ENCODE results near the gene CYP2S1. TPM values are rescaled to one million over a fixed set of nuclear protein-coding genes. Genes with fewer than 3 reads are reported as not detected.

The CYP2S1 gene
- total RNA-seq, 4 donors from 2014 or later = 4.2 to 30.7 (median 14.9) TPM

DNA sequence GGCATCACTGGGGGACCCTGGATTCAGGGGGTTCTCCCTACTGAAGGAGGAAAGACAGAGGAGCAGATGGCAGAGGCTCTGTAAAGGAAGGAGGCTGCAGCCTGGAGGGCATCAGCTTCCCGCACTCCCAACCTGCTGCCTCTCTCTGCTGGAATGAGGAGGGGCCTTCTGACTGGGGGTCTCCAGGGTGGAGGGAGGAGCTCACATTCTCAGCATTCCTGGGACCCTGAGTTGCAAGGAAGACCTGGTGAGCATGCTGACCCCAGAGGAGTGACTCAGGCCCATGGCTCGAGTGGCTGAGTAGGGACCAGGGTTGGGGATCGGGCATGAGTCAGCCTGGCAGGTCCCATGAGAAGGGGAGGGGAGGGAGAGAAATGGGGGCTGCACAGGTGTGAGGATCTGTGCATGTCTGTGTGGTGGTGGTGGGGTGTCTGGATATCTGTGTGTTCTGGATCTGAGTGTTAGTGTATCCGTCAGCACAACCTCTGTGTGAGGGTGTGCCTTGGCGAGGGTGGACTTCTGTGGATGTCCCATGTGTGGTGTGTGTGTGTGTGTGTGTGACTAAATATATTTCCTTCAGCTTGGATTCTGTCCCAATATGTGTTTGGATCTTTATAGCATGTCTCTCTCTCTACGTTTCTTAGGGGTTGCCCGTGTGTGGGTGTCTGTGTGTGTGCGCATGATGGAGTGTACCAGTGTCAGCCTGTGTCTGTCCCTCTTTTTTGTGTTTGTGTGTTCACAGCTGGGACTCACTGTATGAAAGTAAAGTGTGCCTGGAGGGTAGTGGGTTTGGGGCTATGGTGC, 30.6 kb downstream of the CYP2S1 start:
- intact Hi-C loops (cut with DNase I; ENCODE audit: low total_unique reads) = no loop called here
- DNase-seq = no peak

GRCh38 chr19:41224632-41225031, 31.6 kb downstream of the CYP2S1 start:
- Histone ChIP-seq H3K9me3 (no peaks in the 10 kb centered on the region), H3K4me1 (peaks cover 3 to 34% (median 22%) of the 10 kb centered on the region in 4 donors), H3K36me3 (no peaks in the 10 kb centered on the region), H3K27ac (peak overlapping the region; percentile 85 to 92 (median 88)), H3K27me3 (peaks cover 19% of the 10 kb centered on the region), H3K4me3 (no peak overlapping the region)
- intact Hi-C loops (cut with DNase I; ENCODE audit: low total_unique reads) (no loop called here), in situ Hi-C loops (cut with MboI; ENCODE audit: low pct_ligation_motif_present in 1 of 4, low pct_unique_long_range_greater_than_20kb in 1 of 4, low sequenced_read_pairs in 3 of 4) (no loop called here)
- no peak for DNase-seq
- TF ChIP-seq, protein P1, sequence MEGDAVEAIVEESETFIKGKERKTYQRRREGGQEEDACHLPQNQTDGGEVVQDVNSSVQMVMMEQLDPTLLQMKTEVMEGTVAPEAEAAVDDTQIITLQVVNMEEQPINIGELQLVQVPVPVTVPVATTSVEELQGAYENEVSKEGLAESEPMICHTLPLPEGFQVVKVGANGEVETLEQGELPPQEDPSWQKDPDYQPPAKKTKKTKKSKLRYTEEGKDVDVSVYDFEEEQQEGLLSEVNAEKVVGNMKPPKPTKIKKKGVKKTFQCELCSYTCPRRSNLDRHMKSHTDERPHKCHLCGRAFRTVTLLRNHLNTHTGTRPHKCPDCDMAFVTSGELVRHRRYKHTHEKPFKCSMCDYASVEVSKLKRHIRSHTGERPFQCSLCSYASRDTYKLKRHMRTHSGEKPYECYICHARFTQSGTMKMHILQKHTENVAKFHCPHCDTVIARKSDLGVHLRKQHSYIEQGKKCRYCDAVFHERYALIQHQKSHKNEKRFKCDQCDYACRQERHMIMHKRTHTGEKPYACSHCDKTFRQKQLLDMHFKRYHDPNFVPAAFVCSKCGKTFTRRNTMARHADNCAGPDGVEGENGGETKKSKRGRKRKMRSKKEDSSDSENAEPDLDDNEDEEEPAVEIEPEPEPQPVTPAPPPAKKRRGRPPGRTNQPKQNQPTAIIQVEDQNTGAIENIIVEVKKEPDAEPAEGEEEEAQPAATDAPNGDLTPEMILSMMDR (IDR thresholded peaks at IDR 0.05) = no peak
- no peak for TF ChIP-seq POLR2A (IDR thresholded peaks at IDR 0.05)
- TF ChIP-seq POLR2AphosphoS5 (IDR thresholded peaks at IDR 0.05) = no peak
- no peak for TF ChIP-seq EP300 (IDR thresholded peaks at IDR 0.05; ENCODE audit: low read depth)
- 80 to 93% methylated on average over 1 to 7 of the region's 7 CpGs for WGBS, 2 donors (ENCODE audit: low coverage in 1 of 2)

More for the DNA sequence above, 30.6 kb downstream of the CYP2S1 start:
- Histone ChIP-seq H3K27ac (peak overlapping the region; percentile 85 to 92 (median 88)), H3K36me3 (no peaks in the 10 kb centered on the region), H3K4me1 (peaks cover 3 to 40% (median 23%) of the 10 kb centered on the region in 4 donors), H3K27me3 (peaks cover 29% of the 10 kb centered on the region), H3K4me3 (peak overlapping the region in 1 of 4 donors; percentile 14), H3K9me3 (no peaks in the 10 kb centered on the region)
- WGBS, 2 donors (ENCODE audit: low coverage in 1 of 2) = 52 to 53% methylated on average over 4 to 8 of the region's 8 CpGs
- TF ChIP-seq POLR2AphosphoS5 (IDR thresholded peaks at IDR 0.05) = no peak
- no peak for TF ChIP-seq POLR2A (IDR thresholded peaks at IDR 0.05)
- TF ChIP-seq EP300 (IDR thresholded peaks at IDR 0.05; ENCODE audit: low read depth) = no peak
- TF ChIP-seq, protein P1 (IDR thresholded peaks at IDR 0.05) = no peak
- in situ Hi-C loops (cut with MboI; ENCODE audit: low pct_ligation_motif_present in 1 of 4, low pct_unique_long_range_greater_than_20kb in 1 of 4, low sequenced_read_pairs in 3 of 4) = no loop called here

DNA sequence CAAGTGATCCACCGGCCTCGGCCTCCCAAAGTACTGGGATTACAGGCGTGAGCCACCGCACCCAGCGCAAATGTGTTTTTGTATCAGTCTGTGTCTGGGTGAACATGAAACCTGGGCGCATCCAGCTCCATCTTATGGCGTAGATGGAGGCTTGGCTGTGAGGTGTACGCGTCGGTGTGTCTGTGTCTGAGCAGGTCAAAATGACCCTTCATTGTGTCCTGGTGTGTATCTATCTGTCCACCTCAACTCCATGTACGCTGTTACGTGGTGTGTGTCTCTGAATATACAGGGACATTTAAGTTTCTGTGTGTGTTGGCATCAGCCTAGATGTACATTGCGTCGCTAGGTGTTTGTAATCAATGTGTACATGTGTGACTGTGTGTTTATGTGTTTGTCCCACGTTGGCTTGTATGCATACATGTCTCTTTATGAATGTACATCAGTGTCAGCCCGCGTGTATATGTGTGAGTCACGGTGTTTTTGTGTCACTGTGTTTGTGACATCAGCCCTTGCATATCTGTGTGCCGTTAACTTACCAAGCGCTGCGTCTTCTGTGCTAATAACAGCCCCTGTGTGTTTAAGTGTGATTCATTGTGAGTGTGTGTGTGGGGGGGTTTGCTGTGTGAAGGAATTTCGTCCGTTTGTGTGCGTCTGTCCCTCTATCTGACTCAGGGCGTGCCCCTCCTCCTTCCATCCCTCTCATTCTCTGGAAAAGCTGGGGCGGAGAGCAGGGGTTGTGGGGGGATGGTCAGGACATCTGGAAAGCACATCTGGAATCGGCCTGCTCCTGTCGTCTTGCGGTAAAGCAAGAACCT, 32.4 kb downstream of the CYP2S1 start:
- Histone ChIP-seq H3K36me3 (no peaks in the 10 kb centered on the region), H3K27ac (peak overlapping the region; percentile 85 to 92 (median 88)), H3K9me3 (no peaks in the 10 kb centered on the region), H3K27me3 (peaks cover 11% of the 10 kb centered on the region), H3K4me1 (peaks cover 3 to 31% (median 22%) of the 10 kb centered on the region in 4 donors), H3K4me3 (peak overlapping the region; percentile 22 to 57 (median 48))
- 7 to 53% methylated on average over 3 to 26 of the region's 29 CpGs for WGBS, 2 donors (ENCODE audit: low coverage in 1 of 2)
- in situ Hi-C loops (cut with MboI; ENCODE audit: low pct_ligation_motif_present in 1 of 4, low pct_unique_long_range_greater_than_20kb in 1 of 4, low sequenced_read_pairs in 3 of 4) (no loop called here), intact Hi-C loops (cut with DNase I; ENCODE audit: low total_unique reads) (no loop called here)
- TF ChIP-seq POLR2A (IDR thresholded peaks at IDR 0.05) (no peak), POLR2AphosphoS5 (IDR thresholded peaks at IDR 0.05) (peak in 2 of 3 donors; percentile 32 to 35), EP300 (IDR thresholded peaks at IDR 0.05; ENCODE audit: low read depth) (no peak)
- TF ChIP-seq, protein P1 (IDR thresholded peaks at IDR 0.05) = no peak
- peak; percentile 48 for DNase-seq
